GM19397 (cell line): ENCODE data around the gene PRR5L.

Experiments used
- ATAC-seq: cut with Tn5 transposase; IDR thresholded peaks from one replicate; pipeline ENCODE4 v1.9.1; 2021; ENCODE audit warnings: mild to moderate bottlenecking, moderate library complexity; ENCODE audit not compliant: unreplicated experiment

The PRR5L gene

GRCh38 chr11:36399236-36399635 lies 103.1 kb downstream of the PRR5L start:
- no peak for ATAC-seq

GRCh38 chr11:36399745-36400144 lies 103.7 kb downstream of the PRR5L start:
- ATAC-seq, result no peak

- no peak for ATAC-seq
Measured at GRCh38 chr11:36400766-36401455, 104.8 kb downstream of the PRR5L start.

GRCh38 chr11:36402568-36403170 lies 106.6 kb downstream of the PRR5L start:
- ATAC-seq, result no peak

GRCh38 chr11:36403661-36404060 lies 107.6 kb downstream of the PRR5L start:
- ATAC-seq, result no peak

- no peak for ATAC-seq
Measured at GRCh38 chr11:36404831-36405230, 108.7 kb downstream of the PRR5L start.

- ATAC-seq, result no peak
Measured at GRCh38 chr11:36405585-36406367, 109.7 kb downstream of the PRR5L start.

- ATAC-seq, result no peak
Measured at GRCh38 chr11:36407356-36407755, 111.3 kb downstream of the PRR5L start.

GRCh38 chr11:36408498-36409136 lies 112.5 kb downstream of the PRR5L start:
- no peak for ATAC-seq

GRCh38 chr11:36409152-36409816 lies 113.2 kb downstream of the PRR5L start:
- ATAC-seq, result no peak

- ATAC-seq, result peak; percentile 68
Measured at GRCh38 chr11:36411202-36411640, 115.1 kb downstream of the PRR5L start.

GRCh38 chr11:36412781-36413383 lies 116.8 kb downstream of the PRR5L start:
- no peak for ATAC-seq

- no peak for ATAC-seq
Measured at GRCh38 chr11:36417154-36417553, 121.1 kb downstream of the PRR5L start.

GRCh38 chr11:36419791-36420424 lies 123.8 kb downstream of the PRR5L start:
- ATAC-seq, result no peak

- ATAC-seq, result no peak
Measured at GRCh38 chr11:36421546-36422155, 125.6 kb downstream of the PRR5L start.

- no peak for ATAC-seq
Measured at GRCh38 chr11:36425561-36426081, 129.5 kb downstream of the PRR5L start.

- no peak for ATAC-seq
Measured at GRCh38 chr11:36426226-36426848, 130.2 kb downstream of the PRR5L start.

GRCh38 chr11:36427079-36427478 lies 131.0 kb downstream of the PRR5L start:
- ATAC-seq, result no peak

GRCh38 chr11:36427876-36428275 lies 131.8 kb downstream of the PRR5L start:
- ATAC-seq, result no peak
